NCI-H2196 (cell line): ENCODE data around the gene HS1BP3.

ENCODE experiments used
- DNase-seq: peaks from one replicate; lab custom pipeline; 2025; ENCODE audit not compliant: unreplicated experiment; lab: John Stamatoyannopoulos, UW

HS1BP3 gene

DNA sequence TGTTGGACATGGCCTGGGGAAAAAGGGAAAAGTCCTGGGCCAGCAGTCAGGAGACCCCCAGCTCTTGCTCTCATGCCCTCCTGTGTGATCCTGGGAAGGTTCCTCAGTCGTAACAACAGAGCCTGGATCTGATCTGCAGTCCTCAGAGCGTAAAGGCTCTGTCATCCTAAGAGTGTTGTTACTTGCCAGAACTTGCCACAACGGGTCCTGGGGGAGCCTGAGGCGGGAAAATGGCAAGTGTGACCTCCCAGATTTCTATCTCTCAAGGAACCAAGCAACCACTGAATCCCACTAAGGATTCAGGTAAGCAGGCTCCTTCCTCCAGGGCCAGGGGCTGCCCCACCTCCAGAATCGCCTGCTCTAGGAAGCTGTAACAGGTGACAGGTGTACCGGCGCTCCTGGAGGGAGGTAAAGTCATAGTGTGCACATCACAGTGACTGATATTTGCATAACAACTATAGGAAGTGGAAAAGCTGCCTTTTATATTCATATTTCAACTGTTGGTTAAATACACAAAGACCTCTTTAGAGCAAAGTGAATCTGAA lies 18.4 kb downstream of the HS1BP3 start:
- no peak for DNase-seq

- DNase-seq: no peak
Measured at GRCh38 chr2:20631617-20632307, 19.1 kb downstream of the HS1BP3 start.

DNA sequence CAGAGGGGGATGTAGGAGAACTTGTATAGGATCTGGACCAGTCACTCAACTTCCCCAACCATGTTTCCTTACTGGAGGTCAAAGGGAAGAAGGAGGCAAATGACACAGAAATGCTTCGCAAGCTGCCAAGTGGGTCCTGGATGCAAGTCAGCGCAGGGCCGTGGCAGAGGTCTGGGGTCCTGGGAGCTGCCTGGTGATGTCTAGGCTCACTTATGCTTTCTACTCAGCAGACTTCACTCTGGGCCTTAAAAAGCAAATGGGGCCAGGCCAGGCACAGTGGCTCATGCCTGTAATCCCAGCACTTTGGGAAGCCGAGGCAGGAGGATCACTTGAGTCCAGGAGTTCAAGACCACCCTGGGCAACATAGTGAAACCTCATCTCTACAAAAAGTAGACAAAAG lies 19.9 kb downstream of the HS1BP3 start:
- no peak for DNase-seq

- no peak for DNase-seq
Measured at GRCh38 chr2:20629581-20630171, 21.2 kb downstream of the HS1BP3 start.

DNA sequence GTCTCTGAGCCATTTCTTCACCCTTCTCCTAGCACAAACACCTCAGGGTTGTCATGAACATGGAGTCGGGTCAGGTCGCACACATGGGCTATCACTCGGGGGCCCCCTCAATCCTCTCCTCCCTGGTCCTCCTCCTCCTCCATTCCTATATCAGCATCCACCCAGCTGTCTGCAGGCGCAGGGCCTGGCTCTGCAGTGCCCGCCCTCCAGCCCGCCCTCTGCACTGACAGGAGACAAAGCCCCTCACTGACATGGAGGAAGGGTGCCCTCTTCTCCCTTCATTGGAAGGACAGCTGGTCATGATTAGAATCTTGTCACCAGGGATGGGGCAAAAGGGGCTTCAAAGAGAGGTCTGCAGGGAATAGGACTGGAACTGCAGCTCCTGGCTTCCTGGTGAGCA lies 21.7 kb downstream of the HS1BP3 start:
- DNase-seq: no peak

GRCh38 chr2:20627712-20628380 lies 23.1 kb downstream of the HS1BP3 start:
- DNase-seq: no peak

- DNase-seq: no peak
Measured at GRCh38 chr2:20626698-20627513, 24.0 kb downstream of the HS1BP3 start.

DNA sequence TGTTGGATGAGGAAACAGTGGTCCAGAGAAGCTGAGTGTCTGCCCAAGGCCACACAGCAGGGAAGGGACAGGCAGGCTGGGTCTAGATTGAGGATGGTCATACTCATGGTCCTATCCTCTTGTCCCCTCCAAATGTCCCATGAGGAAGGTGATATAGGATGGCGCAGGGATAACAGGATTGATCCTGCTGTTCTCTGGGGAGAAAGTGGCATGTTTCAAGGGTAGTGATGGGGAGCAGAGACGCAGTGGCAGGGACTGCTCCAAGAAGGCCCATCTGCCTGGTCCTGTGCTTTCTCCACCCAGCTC lies 24.6 kb downstream of the HS1BP3 start:
- DNase-seq: no peak

DNA sequence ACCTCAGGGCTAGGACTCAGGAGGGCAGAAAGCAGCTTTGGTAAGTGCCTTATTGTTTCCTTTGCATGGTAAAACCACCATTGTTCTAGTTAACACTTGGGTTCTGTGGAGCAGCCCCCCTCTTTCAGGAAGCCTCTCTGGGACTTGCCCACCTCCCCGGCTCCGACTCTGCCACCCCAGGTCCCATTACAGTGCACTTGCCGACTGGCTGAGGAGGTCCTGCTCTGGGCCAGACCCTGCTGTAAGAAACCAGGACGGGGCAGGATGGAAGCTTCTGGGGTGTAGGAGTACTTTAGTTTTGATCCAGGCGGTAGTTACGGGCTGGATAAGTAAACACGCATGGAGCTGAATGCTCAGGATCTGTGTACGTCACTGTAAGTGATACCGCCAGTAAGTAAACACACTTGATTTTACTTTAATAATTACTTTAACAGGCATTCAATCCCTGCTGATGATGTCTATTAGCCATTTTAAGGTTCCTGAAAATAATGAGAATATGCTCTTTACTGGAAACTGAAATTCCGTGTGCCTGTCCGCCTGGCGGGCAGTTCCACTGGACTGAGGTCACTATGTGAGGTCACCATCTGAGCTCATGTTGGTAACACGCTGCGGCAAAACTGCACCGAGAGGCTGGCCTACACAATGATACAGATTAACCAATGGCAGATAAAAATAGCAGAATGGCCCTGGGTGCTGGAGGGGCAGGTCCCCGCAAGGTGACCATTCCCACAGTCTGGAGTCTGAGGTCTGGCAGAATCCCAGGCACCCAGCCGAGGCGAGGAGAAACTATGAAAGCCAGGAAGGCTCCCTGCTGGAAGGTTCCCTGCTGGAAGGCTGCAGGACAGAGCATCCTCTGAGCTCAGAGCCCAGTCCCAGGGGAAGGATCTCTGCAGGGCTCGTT lies 25.2 kb downstream of the HS1BP3 start:
- DNase-seq: peak; percentile 73

DNA sequence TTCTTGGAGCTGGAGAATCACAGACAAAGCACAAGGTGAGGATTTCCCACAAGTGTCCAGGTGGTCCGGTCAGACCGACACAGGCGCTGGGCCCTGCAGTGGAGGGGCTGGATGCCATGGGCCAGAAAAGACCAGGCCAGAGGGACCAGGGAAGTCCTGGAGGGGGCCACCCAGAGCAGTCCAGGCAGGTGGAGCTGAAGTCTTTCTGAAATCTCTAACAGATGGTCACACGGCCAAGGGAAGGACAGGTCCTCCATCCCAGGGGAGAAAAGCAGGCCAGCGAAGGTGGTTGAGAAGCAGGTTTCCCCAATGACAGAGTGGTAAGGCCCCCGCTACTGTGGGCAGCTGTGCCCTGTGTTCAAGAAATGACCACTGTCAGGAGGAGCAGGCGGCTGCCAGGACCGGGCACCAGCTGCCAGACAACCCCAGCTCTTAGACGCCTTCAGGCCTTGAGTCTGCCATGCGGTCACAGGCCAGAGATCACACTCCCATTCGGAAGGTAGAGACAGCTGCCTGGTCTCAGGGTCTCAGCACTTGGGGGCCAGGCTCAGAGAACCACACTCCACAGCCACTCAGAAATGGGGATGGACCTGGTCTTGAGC lies 25.9 kb downstream of the HS1BP3 start:
- no peak for DNase-seq

DNA sequence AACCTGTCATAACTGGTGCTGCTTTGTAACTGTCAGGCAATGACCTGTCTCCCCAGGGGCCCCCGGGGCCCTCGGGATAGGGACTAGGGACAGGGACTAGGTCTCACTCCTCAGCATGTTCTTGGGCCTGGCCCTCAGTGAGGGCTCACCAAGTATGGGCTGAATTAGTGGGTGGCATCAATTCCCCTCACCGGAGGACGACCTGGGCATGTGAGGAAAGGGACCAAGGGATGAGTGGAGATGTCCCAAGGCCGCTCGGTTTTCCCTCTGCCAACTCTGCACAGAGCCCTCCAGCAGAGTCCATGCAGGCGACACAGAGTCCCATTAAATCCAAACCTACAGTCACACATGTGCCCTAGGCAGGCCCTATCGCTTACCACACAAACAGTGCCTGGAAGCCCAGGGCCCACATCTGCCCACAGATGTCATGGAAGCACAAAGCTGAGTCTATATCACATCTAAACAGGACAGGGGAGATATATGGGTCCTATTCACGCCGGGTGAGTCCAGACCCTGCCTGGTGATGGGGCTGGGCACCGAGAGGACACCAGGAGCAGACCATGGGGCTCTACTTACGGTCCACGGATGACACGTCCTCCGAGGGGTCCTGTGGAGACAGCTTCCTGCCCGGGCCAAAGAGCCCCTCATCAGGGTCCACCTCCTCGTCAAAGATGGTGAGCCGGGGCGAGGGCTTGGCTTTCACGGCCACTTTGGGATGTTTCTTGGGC lies 26.6 kb downstream of the HS1BP3 start:
- no peak for DNase-seq

DNA sequence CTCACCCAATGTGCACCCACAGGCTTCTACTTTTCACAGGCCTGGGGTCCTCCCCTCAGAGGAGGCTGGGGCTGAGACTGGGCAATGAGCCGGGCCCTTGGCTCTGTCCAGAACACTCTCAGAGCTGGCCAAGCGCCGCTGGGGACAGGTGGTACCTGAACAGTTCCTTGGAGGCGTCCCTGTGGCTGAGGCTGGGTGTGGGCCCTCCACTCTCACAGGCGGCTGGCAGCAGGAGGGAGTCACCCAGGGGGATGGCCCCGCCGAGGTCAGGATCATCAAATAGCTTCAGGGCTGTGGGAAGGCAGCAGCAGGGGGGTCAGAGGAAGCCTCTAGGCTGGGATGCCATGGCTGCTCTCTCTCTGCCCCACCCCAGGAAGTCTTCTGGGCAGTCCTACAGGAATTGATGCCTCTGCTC lies 27.1 kb downstream of the HS1BP3 start:
- no peak for DNase-seq

GRCh38 chr2:20623241-20623640 lies 27.7 kb downstream of the HS1BP3 start:
- no peak for DNase-seq

DNA sequence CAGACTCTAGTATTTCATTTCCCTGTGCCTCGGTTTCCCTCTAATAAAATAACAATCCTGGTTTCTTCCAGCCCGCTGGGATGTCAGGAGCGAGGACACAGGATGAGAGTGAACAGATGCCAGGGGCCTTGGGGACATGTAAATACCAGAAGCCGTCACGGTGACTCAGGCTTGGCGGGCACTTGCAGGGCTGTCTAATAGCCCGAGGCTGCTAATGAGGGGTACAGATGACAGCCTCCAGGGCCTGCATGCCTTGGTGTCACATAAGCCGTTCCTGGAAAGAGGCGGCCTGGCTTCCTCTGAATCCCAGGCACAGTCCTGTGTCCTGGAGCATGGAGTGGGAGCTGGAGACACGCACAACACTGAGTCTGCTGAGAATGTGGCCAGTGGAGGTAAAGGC lies 28.2 kb downstream of the HS1BP3 start:
- no peak for DNase-seq

- no peak for DNase-seq
Measured at GRCh38 chr2:20622296-20622686, 28.6 kb downstream of the HS1BP3 start.

GRCh38 chr2:20621366-20622295 lies 29.3 kb downstream of the HS1BP3 start:
- DNase-seq: no peak

DNA sequence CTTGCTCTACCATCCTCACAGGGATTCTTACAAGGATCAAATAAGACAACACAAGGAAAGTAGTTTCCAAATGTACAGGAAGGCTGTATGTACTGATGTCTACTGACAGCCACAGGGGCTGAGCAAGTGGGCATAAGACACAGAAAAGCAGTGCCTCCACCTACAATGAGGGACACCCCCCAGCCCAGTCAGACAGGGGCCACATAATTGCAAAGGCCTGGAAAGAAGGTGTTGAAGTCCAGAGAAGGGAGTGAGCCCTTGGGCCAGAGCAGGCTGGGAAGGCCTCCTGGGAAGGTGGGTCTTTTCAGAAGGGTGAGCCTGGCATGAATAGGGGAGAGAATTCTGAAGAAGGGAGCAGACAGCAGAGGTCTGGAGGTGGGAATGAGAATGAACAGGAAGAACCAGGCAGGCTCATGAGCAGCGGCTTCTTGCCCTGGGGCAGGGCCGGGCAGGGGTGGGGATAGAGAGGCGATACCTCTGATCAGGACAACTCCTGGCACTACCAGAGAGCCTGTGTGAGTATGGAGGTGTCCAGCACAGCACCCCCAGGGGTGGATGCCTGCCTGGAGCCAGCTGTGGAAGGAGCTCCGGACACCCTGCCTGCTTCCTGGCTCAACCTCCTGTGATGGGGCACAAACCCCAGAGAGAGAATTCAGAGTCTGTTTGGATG lies 30.1 kb downstream of the HS1BP3 start:
- DNase-seq: no peak

GRCh38 chr2:20620271-20620681 lies 30.6 kb downstream of the HS1BP3 start:
- no peak for DNase-seq
